Measurements from ENCODE around the gene VTN. TPM values are rescaled to one million over a fixed set of nuclear protein-coding genes. Genes with fewer than 3 reads are reported as not detected.

The VTN gene
- total RNA-seq, 1 donor from 2014 or later: under 0.01 TPM

DNA sequence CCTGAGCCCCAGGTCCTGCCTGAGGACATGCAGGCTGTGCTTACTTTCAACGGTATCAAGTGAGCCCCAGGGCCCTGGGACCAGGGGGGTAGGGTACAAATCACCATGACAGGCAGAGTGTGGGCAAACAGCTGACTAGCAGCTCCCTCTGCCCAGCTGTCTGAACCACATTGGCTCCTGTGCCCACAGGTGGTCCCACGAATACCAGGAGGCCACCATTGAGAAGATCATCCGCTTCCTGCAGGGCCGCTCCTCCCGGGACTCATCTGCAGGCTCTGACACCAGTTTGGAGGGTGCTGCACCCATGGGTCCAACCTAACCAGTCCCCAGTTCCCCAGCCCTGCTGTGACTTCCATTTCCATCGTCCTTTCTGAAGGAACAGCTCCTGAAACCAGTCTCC, 25.9 kb upstream of the VTN start:
- DNase-seq (ENCODE audit: low read depth in 2 of 2): no peak

DNA sequence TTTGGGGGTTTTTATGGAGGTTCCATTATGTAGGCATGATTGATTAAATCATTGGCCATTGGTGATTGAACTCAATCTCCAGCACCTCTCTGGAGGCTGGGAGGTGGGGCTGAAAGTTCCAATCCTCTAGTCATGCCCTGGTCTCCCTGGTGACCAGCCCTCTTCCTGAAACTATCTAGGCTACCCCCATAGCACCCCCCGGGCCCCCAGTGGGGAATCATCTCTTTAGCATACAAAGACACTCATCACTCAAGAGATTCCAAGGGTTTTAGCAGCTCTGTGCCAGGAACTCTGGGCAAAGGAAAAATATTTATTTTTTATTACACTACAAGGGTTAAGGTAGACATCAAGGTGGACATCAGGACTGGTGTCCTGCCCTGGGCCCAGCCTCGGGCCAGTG, 25.3 kb upstream of the VTN start:
- no peak for DNase-seq (ENCODE audit: low read depth in 2 of 2)

DNA sequence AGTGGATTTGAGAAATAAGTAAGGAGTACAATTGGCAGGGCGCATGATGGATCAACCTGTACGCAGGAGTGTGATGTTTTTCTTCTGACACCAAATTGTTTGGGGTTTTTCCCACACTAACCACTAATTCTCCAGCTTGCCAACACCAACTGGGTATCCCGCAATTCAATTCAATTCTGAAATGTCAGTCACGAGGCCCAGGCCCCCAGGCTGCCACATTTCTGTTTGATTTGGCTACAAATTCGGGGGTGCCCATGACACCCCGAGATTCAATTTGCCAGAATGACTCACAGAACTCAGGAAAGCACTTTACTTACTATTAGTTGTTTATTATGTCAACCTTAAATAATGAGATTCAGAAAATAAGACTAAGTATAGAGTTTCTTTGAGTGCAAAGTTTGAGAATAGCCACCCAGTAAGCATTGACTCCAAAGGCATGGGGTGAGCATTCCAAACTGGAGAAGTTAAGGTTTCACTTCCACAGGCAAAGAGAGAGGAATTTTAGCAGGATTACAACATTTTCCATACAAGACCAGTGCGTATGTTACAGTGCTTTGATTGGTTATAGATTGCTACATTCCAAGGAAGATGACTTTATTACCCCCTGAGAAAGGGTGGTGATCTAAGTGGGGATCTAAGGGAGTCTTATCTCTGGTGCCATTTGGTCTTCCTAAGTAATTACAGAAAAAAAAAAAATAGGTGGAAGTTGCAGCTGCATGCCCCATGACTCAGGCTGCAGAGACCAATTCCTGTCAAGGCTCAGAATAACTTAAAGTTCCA, 24.4 kb upstream of the VTN start:
- peak in 1 of 2 donors; percentile 55 for DNase-seq (ENCODE audit: low read depth in 2 of 2)

DNA sequence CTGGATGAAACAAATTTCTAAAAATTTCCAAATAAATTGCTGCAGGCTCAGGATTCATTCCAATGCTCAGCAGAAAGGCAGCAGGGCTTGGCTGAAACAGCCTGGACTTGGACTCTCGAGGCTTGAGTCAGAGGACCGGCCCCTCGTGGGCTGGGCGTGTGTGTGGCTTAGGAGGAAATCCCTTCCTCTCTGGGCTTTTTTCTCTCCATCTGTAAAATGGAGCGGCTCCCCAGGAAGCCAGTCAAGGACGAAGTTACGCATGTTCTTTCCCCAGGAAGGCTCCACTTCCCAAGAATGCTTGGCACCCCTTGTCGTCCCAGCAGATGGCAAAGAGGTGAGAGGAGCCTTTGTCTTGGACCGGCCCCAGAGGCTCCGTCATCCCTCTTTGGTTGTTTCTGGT, 22.4 kb upstream of the VTN start:
- peak in 1 of 2 donors; percentile 20 for DNase-seq (ENCODE audit: low read depth in 2 of 2)

DNA sequence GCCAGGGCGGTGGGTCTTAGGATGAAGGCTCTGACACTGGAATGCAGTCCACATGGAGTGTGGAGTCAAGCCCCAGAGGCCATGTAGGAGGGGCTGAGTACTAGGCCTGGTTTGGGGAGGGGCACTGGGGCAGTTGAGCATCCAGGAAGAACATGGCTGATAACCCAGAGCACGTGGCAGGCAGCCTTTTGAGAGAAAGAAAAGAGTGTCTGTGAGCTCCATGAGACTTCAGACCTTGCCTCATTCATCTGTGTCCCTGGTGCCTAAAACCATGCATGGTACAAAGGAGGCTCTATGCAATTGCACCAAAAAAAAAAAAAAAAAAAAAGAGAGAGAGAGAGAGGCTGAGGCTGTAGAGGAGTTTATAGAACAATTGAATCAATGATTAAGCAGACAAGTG, 21.3 kb upstream of the VTN start:
- no peak for DNase-seq (ENCODE audit: low read depth in 2 of 2)

DNA sequence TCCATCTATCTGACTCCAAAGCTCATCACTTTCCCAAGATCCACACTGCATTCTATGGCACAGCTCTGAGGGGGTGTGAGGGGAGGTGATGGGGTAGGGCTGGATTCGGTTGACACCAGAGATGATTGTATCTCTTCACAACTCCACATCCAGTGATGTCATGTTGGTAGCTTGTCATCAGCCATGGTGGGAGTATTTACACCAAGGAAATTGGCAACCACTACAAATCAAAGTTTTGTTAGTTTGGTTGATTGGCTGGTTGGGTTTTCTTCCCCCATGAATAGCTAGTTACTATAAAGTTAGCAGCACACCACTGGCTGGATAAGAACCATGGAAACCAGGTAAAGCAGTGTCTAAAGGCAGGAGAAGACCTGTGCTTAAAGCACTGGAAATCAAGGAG, 20.9 kb upstream of the VTN start:
- DNase-seq (ENCODE audit: low read depth in 2 of 2): no peak

DNA sequence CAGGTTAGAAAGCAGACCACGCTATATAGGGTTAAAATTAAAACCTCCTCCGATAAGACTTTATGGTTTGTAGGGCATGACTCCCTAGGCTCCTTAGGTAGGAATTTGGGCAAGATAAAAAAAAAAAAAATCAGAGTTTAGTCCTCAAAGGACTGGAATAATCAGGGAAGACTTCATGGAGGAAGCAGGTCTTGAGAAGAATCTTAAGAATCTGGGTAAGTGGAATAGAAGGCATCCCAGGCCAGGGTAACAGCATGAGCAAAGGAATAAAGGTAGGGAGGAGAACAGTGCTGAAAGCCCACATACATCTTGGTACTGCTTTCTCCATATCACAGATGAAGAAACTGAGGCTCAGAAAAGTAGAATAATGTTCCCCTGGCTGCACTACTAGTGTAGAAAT, 20.5 kb upstream of the VTN start:
- no peak for DNase-seq (ENCODE audit: low read depth in 2 of 2)

DNA sequence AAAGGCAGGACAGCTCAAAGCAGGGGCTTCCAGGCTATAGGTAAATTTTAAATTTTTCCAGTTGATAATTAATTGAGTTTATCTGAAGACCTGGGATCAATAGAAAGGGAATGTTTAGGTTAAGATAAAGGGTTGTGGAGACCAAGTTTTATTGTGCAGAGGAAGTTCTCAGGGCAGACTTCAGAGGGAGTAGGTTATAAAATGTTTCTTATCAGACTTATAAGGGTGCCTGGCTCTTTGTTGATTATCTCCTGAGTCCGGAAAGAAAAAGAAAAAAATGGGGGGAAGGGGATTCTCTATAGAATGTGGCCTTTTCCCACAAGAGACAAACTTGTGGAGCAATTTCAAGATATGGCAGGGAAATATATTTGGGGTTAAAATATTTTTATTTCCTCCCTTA, 20.0 kb upstream of the VTN start:
- DNase-seq (ENCODE audit: low read depth in 2 of 2): no peak

DNA sequence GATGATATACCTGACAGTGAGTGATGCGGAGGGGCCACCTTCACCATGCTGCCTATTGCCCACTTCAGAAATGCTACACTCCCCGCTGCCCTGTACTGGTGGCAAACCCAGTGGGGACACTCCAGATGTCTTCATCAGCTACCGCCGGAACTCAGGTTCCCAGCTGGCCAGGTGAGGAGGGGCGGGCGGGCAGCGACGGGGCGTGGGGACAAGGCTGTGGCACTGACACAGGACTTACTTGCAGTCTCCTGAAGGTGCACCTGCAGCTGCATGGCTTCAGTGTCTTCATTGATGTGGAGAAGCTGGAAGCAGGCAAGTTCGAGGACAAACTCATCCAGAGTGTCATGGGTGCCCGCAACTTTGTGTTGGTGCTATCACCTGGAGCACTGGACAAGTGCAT, 18.0 kb upstream of the VTN start:
- no peak for DNase-seq (ENCODE audit: low read depth in 2 of 2)

DNA sequence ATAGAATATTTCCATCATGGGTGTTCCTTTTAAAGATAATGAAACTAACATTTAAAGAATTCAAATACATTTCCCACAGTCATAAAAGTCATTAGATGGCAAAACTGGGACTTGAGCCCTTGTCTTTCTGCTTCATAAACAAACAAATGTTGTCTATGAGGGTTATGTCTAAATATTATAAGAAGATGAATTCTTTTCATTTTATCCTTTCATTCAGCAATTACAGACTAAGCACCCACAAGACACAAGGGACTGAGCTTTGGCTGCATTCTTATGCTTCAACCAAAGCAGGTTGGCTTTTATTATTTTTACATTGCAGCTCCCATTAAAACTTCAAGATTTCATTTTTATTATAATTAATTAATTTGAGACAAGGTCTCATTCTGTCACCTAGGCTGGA, 16.3 kb upstream of the VTN start:
- DNase-seq (ENCODE audit: low read depth in 2 of 2): no peak

DNA sequence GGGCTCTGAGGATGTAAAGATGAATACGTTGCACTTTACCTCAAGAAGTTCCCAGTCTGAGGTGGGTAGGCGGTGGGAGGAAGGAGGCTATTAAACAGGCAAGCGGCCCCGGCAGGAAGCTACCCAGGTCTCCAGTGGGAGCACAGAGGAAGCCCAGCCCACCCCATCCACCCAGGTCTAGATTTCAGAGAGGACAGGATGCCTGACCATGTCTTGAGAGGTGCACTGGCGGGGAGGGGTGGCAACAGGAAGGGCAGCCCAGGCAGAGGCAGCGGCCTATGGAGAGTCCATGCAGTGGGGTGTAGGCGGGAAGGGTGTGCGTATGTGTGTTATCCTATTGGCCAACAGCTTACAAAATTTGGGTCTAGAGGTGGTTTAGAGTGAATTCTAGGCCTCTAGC, 15.3 kb upstream of the VTN start:
- DNase-seq (ENCODE audit: low read depth in 2 of 2): no peak

DNA sequence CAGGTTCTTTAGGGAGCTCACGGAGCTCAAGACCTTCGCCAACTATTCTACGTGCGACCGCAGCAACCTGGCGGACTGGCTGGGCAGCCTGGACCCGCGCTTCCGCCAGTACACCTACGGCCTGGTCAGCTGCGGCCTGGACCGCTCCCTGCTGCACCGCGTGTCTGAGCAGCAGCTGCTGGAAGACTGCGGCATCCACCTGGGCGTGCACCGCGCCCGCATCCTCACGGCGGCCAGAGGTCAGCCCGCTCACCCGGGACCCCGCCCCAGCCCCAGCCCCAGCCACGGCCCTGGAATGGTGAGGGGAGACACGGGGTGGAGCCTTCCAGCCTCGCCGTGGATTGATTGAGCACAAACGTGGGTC, 14.9 kb upstream of the VTN start:
- no peak for DNase-seq (ENCODE audit: low read depth in 2 of 2)

DNA sequence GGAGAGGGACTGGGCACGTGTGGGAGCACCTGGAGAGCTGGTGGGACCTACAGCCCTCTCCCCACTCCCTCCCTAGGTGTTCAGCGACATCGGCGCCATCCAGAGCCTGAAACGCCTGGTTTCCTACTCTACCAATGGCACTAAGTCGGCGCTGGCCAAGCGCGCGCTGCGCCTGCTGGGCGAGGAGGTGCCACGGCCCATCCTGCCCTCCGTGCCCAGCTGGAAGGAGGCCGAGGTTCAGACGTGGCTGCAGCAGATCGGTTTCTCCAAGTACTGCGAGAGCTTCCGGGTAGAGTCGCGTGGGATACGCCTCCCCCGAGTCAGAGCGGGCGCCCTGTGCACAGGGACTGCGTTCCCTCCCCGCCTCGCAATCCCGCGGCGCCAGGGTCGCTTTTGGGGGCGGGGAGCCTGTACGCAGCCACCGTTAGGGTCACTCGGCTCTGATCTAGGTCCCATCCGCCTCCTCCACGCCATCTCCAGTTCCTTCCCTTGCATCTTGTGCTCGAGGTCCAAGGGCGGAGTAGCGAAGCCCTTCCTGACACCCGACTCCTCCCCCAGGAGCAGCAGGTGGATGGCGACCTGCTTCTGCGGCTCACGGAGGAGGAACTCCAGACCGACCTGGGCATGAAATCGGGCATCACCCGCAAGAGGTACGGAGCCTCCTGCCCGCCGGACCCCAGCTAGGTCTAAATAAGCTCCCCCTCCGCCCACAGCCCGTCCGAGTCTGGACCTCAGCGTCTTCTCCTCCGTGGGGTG, 14.4 kb upstream of the VTN start:
- peak; percentile 9 to 30 for DNase-seq (ENCODE audit: low read depth in 2 of 2)

DNA sequence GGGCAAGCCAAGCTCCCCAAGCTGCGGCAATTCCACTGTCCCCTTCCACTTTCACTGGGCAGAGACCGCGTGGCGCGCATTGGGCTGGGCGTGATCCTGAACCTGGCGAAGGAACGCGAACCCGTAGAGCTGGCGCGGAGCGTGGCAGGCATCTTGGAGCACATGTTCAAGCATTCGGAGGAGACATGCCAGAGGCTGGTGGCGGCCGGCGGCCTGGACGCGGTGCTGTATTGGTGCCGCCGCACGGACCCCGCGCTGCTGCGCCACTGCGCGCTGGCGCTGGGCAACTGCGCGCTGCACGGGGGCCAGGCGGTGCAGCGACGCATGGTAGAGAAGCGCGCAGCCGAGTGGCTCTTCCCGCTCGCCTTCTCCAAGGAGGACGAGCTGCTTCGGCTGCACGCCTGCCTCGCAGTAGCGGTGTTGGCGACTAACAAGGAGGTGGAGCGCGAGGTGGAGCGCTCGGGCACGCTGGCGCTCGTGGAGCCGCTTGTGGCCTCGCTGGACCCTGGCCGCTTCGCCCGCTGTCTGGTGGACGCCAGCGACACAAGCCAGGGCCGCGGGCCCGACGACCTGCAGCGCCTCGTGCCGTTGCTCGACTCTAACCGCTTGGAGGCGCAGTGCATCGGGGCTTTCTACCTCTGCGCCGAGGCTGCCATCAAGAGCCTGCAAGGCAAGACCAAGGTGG, 11.2 kb upstream of the VTN start:
- peak; percentile 27 to 42 for DNase-seq (ENCODE audit: low read depth in 2 of 2)

DNA sequence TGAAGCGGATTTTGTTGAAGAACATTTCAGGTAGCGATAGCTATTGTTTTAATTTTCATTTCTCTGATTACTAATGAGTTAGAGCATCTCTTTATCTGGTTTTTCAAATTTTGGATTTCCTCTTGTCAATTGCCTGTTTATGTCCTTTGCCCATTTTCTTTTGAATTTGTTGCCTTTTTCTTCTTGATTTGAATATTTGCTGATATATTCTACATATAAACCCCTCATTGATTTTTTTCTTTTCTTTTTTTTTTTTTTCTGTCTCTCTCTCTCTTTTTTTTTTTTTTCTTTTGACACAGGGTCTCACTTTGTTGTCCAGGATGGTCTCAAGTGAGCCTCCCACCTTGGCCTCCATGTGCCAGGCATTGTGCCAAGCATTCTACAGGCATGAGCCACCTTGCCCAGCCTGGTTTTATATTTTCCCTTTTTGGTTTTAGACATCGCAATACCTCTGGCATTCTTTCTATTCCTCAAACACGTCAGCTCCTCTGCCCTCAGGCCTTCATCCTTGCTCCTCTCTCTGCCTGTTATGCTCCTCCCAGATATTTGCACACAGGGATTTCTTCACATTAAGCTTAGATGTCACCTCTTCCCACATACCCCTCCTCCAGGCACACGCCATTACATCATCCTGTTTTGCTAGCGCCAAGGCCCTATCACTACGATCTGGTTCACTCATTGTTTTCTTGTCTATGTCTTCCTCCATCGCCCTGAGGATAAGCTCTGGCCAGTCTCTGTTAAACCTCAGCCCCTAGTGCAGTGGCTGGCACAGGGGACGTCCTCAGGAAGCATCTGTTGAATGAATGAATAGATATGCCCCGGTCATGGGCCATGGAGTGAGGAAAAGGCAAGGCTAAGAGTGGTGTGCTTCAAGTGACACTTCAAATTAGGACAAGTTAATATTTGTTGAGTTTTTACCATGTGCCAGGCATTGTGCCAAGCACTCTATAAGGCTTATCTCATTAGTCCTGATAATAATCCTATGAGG, 10.0 kb upstream of the VTN start:
- DNase-seq (ENCODE audit: low read depth in 2 of 2): peak in 1 of 2 donors; percentile 34

DNA sequence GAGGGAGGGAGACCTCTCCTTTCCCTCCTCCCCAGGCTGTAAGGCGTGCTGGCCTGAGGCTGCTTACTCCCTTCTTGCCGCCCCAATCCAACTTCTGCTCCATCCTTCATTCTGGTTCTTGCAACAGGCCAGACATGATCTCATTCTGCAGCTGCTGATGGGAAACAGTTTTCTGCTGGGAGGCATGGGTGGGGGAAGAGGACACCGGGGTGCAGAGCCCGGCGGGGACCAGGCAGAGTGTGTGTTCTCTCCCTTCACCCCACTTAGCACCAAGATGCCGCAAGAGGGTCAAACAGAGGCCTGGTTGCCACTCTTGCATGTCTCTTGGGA, 2.8 kb upstream of the VTN start:
- DNase-seq (ENCODE audit: low read depth in 2 of 2): no peak

DNA sequence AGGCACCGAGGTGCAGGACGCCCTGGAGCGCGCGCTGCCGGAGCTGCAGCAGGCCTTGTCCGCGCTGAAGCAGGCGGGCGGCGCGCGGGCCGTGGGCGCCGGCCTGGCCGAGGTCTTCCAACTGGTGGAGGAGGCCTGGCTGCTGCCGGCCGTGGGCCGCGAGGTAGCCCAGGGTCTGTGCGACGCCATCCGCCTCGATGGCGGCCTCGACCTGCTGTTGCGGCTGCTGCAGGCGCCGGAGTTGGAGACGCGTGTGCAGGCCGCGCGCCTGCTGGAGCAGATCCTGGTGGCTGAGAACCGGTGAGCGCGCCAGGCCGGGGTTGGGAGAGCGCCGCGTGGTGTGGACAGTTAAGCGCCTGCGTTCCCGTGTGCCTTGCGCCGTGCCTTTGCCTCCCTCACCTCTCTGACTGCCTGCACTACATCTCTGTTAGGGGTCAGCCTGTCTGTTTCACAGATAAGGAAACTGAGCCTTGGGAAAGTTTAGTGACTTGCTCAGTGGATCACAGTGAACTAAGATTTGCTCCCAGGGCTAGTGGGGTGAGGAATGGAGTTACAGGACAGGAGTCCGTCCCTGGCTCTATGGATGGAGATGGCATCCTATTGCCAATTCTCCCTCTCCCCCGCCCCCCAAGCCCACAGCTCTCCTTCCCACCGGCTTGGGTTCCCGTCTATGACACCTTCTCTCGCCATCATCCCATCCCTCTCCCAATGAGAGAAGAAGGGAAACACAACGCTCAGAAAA, 2.3 kb upstream of the VTN start:
- DNase-seq (ENCODE audit: low read depth in 2 of 2): peak; percentile 27 to 56

DNA sequence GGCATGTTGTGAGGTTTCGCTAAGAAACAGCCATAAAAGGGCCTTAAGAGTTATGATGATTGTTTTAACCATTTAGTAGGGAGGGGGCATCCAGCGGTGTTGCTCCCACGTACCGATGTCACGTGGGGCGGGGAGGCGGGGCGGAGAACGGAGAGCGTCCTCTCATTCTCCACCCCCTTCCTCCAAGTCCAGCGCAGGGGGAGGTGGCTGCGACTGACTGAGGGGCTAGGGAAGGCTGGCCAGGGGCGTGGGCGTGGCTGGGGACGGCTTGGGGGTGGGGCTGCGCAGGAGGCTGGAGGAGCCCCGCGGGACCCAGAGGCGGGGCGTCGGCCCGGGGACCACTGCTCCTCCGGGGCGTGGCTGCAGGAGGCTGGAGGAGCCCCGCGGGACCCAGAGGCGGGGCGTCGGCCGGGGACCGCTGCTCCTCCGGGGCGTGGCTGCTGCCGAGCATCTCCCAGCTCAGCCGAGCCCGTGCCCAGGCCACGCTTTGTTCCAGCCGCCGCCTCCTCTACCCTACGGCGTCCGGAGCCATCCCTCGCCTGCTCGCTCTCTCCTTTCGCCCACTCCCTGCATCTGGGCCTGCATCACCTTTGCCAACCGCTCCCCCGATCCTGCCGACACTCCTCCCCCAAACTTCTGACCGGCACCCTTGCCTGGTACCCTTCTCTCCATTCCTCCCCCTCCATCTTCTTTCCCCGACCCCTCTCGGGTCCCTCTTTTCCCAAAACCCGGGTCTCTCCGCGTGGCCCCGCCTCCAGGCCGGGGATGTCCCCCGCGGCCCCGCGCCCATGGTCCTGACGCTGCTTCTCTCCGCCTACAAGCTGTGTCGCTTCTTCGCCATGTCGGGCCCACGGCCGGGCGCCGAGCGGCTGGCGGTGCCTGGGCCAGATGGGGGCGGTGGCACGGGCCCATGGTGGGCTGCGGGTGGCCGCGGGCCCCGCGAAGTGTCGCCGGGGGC, 1.4 kb upstream of the VTN start, which contains the start of gene SARM1:
Gene SARM1 (plus strand): TSS at position 450 of the 958 bp plus-strand sequence. CDS start 339 bp downstream, at position 789.
- DNase-seq (ENCODE audit: low read depth in 2 of 2): peak; percentile 54 to 59

DNA sequence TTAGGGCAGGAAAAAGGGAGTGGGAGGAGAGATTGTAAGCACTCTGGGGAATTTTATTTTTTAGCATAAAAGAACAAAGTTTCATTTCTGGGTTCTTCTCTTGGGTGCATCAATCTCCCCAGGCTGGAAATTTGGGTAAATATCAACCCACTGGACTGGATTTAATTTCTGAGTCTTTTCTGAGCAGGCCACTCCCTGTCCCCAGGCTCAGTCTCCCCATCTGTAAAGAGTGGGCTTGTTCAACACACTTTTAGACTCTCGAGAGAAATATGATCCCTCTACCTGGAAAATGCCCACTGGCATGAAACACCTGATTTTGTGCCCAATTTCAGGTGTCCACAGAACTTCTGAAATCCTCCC, 617 bp upstream of the VTN start:
- DNase-seq (ENCODE audit: low read depth in 2 of 2): no peak

DNA sequence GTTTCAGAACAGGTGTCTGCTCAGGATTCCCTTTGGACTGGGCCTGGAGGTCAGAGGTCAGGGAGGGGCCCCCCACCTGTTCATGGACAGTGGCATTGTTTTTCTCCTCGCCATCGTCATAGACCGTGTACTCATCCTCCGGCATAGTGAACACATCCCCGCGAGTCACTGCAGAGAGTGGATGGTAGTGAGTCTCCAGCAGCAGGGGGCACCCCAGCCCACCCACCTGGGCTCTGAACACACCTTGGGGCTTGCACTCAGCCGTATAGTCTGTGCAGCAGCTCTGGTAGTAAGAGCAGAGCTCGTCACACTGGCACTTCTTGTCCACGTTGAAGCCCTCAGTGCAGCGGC, 448 bp downstream of the VTN start:
- no peak for DNase-seq (ENCODE audit: low read depth in 2 of 2)
